T-helper 2 cell (primary cell): ENCODE data around the gene ZBTB7A.
A peak's percentile ranks its signal among the peaks of the same experiment; 100 is the strongest.

ENCODE experiments used
- DNase-seq, 5 experiments: peaks; one replicate each; pipeline versions ENCODE4 v3.0.0 to v3.0.0-alpha.2; 2012 to 2022

The ZBTB7A gene

GRCh38 chr19:4053423-4054324 is 13.0 kb downstream of the ZBTB7A start:
- DNase-seq, result no peak

GRCh38 chr19:4052993-4053422 is 13.7 kb downstream of the ZBTB7A start:
- DNase-seq, result no peak

GRCh38 chr19:4052114-4052992 is 14.3 kb downstream of the ZBTB7A start:
- DNase-seq, result no peak

GRCh38 chr19:4051175-4052101 is 15.3 kb downstream of the ZBTB7A start:
- DNase-seq, result no peak

- DNase-seq, result no peak
These were observed 17.3 kb downstream of the ZBTB7A start for GRCh38 chr19:4049432-4049831.

- DNase-seq, result no peak
These were observed 19.6 kb downstream of the ZBTB7A start for GRCh38 chr19:4046946-4047683.

GRCh38 chr19:4046362-4046691 is 20.4 kb downstream of the ZBTB7A start:
- no peak for DNase-seq

- DNase-seq, result no peak
These were observed 20.9 kb downstream of the ZBTB7A start for GRCh38 chr19:4045597-4046361.

- DNase-seq, result no peak
These were observed 21.7 kb downstream of the ZBTB7A start for GRCh38 chr19:4044990-4045465.

- DNase-seq, result no peak
These were observed 22.6 kb downstream of the ZBTB7A start for GRCh38 chr19:4043966-4044715.

GRCh38 chr19:4043401-4043800 is 23.3 kb downstream of the ZBTB7A start:
- no peak for DNase-seq

- no peak for DNase-seq
These were observed 24.0 kb downstream of the ZBTB7A start for GRCh38 chr19:4042731-4043082.

- DNase-seq, result no peak
These were observed 24.5 kb downstream of the ZBTB7A start for GRCh38 chr19:4042064-4042730.

GRCh38 chr19:4038661-4039423 is 27.9 kb downstream of the ZBTB7A start:
- no peak for DNase-seq

- DNase-seq, result no peak
These were observed 28.6 kb downstream of the ZBTB7A start for GRCh38 chr19:4038057-4038456.

- no peak for DNase-seq
These were observed 29.3 kb downstream of the ZBTB7A start for GRCh38 chr19:4037301-4037949.

GRCh38 chr19:4036576-4037300 is 30.0 kb downstream of the ZBTB7A start:
- no peak for DNase-seq

- DNase-seq, result peak in 1 of 5 experiments; percentile 15
These were observed 31.1 kb downstream of the ZBTB7A start for GRCh38 chr19:4035582-4035981.
